Right cardiac atrium (tissue), 5 donors: ENCODE results near the gene SLC37A2. TPM values are rescaled to one million over a fixed set of nuclear protein-coding genes. Genes with fewer than 3 reads are reported as not detected.
"Not testable (repeated sequence)": the region's sequence is repeated elsewhere in the genome, so short reads cannot be mapped to it uniquely, and the experiment has no call there.

ENCODE experiments used
- ATAC-seq, 2 donors: fragments of 200-7000 bp; cut with Tn5 transposase; one replicate each; pipeline versions ENCODE4 v1.8.0 to v1.9.1; 2020; ENCODE audit warnings: moderate library complexity in 2 of 2, mild to moderate bottlenecking in 1 of 2
- DNase-seq, 3 donors: peaks; one replicate each; pipeline ENCODE4 v3.0.0-alpha.2; 2020
- H3K27ac ChIP-seq: one replicate; pipeline ENCODE4 v1.5.1; 2013; ENCODE audit warnings: mild to moderate bottlenecking, low read length, control low read depth, moderate library complexity
- H3K27me3 ChIP-seq: one replicate; pipeline ENCODE4 v1.6.1; 2013; ENCODE audit not compliant: control insufficient read depth, insufficient read depth
- H3K4me1 ChIP-seq: one replicate; pipeline ENCODE4 v1.6.1; 2013; ENCODE audit warnings: low read length; ENCODE audit not compliant: control insufficient read depth, insufficient read depth
- H3K4me3 ChIP-seq: one replicate; pipeline ENCODE4 v1.5.1; 2013; ENCODE audit warnings: low read length, control low read depth
- H3K9me3 ChIP-seq: one replicate; pipeline ENCODE4 v1.6.1; 2013; ENCODE audit warnings: low read length; ENCODE audit not compliant: control insufficient read depth
- WGBS: extraction: QIAGEN DNeasy Blood & Tissue Kit; methylation state at CpG from one replicate; pipeline ENCODE4 v1.1.7; 2013; 5-methylcytosine and 5-hydroxymethylcytosine counted together
- intact Hi-C, 4 donors: fragments of 100-400 bp; cut with DNase I; formaldehyde crosslinking; loops; one replicate each; pipeline versions ENCODE4 v1.11.0 to v1.14.0; 2022 to 2023
- polyA plus RNA-seq: library from polyadenylated mRNA; stranded (reverse); fragments of 200-250 nt; gene quantifications from one replicate; pipeline ENCODE4 v1.2.3, GENCODE V29; 2013
- total RNA-seq, 4 donors: library from RNA; stranded (reverse); fragmentation: NEBNext Ultra II Directional; extraction: Animal tissue kit (Norgen Biotek cat#: 25700); gene quantifications; one replicate each; pipeline ENCODE4 v1.2.1, GENCODE V29; 2021
- donor health status: healthy with polysubstance abuse.
- donor health status: DM: no; HTN: yes; CAD: no.
- donor health status: DM: no; HTN: no; CAD: no.
- donor health status: DM: no; HTN: yes; CAD: no; lungs with severe emphysema.
- donor health status: DM: yes; HTN: yes; CAD: no.

Gene SLC37A2
- total and polyA plus RNA-seq, 5 donors: 0.97 to 4.6 (median 4.1) TPM

GRCh38 chr11:125056111-125056510 lies 7.0 kb upstream of the SLC37A2 start:
- ATAC-seq, H3K9me3 ChIP-seq, H3K4me3 ChIP-seq, H3K4me1 ChIP-seq, H3K27ac ChIP-seq, DNase-seq, intact Hi-C loops, H3K27me3 ChIP-seq: not testable (repeated sequence)
- 100% methylated on average over 2 of the region's 2 CpGs for WGBS

DNA sequence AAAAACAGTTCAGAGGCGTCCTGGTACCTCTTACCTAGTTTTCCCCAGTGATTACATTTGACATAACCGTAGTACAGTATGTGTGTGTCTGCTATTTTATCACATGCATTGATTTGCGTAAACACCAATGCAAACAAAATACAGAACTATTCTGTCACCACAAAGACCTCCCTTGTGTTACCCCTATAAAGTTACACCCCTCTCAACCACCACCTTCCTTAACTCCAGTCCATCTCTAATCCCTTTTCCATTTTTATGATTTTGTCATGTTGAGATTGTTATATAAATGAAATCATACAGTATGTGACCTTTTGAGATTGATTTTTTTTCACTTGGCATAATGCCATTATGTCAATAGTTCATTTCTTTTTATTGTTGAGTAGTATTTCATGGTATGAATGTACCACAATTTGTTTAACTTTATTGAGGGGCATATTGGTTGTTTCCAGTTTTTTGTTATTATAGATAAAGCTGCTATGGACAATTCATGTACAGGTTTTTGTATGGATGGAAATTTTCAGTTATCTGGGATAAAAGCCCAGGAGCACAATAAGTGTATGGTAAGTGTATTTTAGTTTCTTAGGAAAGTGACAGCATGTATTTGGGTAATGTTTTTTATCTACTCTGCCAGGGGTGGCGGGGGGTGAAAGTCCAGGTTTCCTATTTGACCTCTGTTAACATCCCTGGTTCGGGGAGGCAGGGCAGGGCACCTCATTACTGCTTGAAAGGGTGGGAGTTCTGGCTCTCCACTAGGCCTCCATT lies 6.0 kb upstream of the SLC37A2 start:
- H3K9me3 ChIP-seq: no peaks in the 10 kb centered on the region

DNA sequence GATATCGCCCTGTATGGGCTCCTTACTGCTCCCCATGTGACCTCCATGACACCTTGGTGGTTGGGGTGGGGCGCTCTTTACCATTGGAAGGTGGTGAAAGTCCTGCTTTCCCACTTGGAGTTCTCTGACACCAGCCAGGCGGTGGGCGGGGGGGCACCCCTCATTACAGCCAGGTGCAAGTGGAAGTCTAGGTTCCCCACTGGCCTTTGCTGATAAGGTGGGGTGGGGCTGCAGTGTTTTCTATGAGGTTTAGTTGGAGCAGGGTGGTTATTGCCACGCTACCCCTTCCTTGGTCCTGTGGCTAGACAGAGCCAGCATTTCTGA lies 5.5 kb upstream of the SLC37A2 start:
- intact Hi-C loops: no loop called here

More for the DNA sequence above, 6.0 kb upstream of the SLC37A2 start:
- Histone ChIP-seq H3K4me3 (no peak overlapping the region), H3K27me3 (no peaks in the 10 kb centered on the region), H3K4me1 (no peaks in the 10 kb centered on the region), H3K27ac (no peak overlapping the region)
- DNase-seq (peak in 1 of 3 donors; percentile 12), ATAC-seq (no peak)
- 83% methylated on average over 5 of the region's 5 CpGs for WGBS
- intact Hi-C loops: no loop called here

DNA sequence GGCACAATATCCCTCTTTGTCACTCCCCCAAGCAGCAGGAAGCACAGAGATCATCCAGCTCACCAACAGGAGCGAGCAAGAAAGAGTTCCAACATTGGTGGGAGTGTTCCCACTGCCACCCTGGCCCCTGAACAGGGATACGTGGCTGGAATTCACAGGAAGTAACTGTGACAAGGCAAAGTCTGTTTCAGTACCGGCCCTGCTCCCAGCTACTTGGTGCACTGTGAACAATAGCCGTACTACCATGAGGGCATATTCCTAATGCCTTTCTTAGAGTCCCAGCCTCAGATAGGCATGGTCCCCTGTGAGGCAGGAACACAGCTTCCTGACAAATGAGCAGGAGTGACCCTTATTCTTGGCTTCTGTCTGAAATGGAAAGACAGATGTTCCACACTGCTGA lies 1.8 kb upstream of the SLC37A2 start:
- WGBS: 63% methylated on average over 4 of the region's 4 CpGs
- intact Hi-C loops: no loop called here

More for the DNA sequence above, 5.5 kb upstream of the SLC37A2 start:
- 95% methylated on average over 5 of the region's 5 CpGs for WGBS
- Histone ChIP-seq H3K4me1 (no peaks in the 10 kb centered on the region), H3K27me3 (no peaks in the 10 kb centered on the region), H3K9me3 (no peaks in the 10 kb centered on the region), H3K4me3 (no peak overlapping the region), H3K27ac (no peak overlapping the region)
- no peak for ATAC-seq
- DNase-seq: no peak

GRCh38 chr11:125062218-125062930 lies 731 bp upstream of the SLC37A2 start:
- peak; percentile 32 to 44 for ATAC-seq
- WGBS: 43% methylated on average over 19 of the region's 19 CpGs
- no peak for DNase-seq
- Histone ChIP-seq H3K27me3 (no peaks in the 10 kb centered on the region), H3K4me1 (no peaks in the 10 kb centered on the region), H3K27ac (no peak overlapping the region), H3K4me3 (peak overlapping the region; percentile 60), H3K9me3 (no peaks in the 10 kb centered on the region)
- intact Hi-C loops: no loop called here

More for the DNA sequence above, 1.8 kb upstream of the SLC37A2 start:
- H3K4me3 ChIP-seq: no peak overlapping the region
- DNase-seq (peak in 1 of 3 donors; percentile 22), ATAC-seq (no peak)
- H3K27me3 ChIP-seq: no peaks in the 10 kb centered on the region
- no peaks in the 10 kb centered on the region for H3K4me1 ChIP-seq
- no peaks in the 10 kb centered on the region for H3K9me3 ChIP-seq
- H3K27ac ChIP-seq: no peak overlapping the region

GRCh38 chr11:125063429-125064043 lies 431 bp downstream of the SLC37A2 start:
- Histone ChIP-seq H3K9me3 (no peaks in the 10 kb centered on the region), H3K4me3 (peak overlapping the region; percentile 60), H3K27ac (no peak overlapping the region), H3K4me1 (no peaks in the 10 kb centered on the region), H3K27me3 (no peaks in the 10 kb centered on the region)
- ATAC-seq (peak; percentile 22 to 30), DNase-seq (peak in 2 of 3 donors; percentile 30 to 49)
- WGBS: 6% methylated on average over 38 of the region's 38 CpGs
- intact Hi-C loops: no loop called here

DNA sequence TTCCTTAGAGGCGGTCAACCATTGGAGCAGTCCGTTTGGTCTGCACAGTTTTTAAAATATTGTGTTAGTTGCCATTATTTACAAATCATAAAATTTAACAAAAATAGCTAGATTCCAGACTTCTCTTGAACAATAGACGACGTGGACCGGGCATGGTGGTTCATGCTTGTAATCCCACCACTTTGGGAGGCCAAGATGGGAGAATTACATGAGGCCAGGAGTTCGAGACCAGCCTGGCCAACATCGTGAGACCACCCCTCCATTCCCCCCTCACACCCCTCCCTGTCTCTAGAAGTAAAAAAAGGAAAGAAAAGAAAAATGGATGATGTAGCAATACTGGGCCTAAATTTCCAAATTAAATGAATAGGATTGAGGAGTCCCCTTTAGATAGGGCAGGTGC lies 965 bp downstream of the SLC37A2 start:
- no peaks in the 10 kb centered on the region for H3K9me3 ChIP-seq
- intact Hi-C loops: no loop called here
- no peaks in the 10 kb centered on the region for H3K4me1 ChIP-seq
- ATAC-seq: no peak
- H3K27me3 ChIP-seq: no peaks in the 10 kb centered on the region
- peak overlapping the region; percentile 60 for H3K4me3 ChIP-seq
- WGBS: 78% methylated on average over 7 of the region's 7 CpGs
- no peak overlapping the region for H3K27ac ChIP-seq
- DNase-seq: no peak

DNA sequence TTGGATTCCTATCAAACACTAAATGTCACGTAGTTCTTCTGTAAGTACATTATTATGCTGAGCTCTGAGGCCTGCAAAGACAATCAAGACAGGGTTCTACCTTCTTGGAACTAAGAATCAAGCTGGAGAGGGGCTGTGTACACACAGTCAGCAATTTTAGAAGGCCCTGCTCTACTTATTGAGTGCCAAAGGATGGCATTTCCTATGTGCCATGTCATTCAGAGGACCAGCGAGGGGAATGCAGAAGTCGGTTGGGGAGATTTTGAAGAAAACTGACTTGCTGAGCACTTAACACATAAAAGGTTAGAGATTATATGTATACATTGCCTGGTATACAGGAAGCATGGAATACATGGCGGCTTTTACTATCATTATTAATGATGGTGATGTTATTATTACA lies 5.3 kb downstream of the SLC37A2 start:
- intact Hi-C loops: no loop called here
- DNase-seq (no peak), ATAC-seq (no peak)
- Histone ChIP-seq H3K27me3 (no peaks in the 10 kb centered on the region), H3K4me3 (no peak overlapping the region), H3K4me1 (no peaks in the 10 kb centered on the region), H3K27ac (no peak overlapping the region), H3K9me3 (no peaks in the 10 kb centered on the region)
- WGBS: 91% methylated on average over 4 of the region's 4 CpGs

DNA sequence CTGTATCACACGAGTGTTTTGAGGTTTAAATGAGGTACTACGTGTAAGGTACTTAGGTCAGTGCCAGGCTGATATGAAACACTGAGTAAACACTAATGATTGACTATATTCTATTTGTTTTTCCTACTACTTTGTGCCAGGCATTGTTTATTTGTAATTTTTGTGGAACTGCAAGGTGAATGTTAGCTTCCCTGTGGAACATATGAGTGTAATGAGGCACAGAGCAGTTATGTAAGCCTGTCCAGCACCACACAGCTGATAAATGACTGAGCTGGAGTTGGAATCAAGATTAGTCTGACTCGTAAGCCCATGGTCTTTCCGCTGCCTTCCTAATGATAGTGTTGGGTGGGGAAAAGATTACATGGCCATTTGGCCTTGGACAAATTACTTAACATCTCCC lies 5.9 kb downstream of the SLC37A2 start:
- Histone ChIP-seq H3K4me1 (no peaks in the 10 kb centered on the region), H3K4me3 (no peak overlapping the region), H3K27me3 (no peaks in the 10 kb centered on the region), H3K9me3 (no peaks in the 10 kb centered on the region), H3K27ac (no peak overlapping the region)
- 80% methylated on average over 4 of the region's 4 CpGs for WGBS
- DNase-seq (no peak), ATAC-seq (peak in 1 of 2 donors; percentile 78)
- intact Hi-C loops: no loop called here

DNA sequence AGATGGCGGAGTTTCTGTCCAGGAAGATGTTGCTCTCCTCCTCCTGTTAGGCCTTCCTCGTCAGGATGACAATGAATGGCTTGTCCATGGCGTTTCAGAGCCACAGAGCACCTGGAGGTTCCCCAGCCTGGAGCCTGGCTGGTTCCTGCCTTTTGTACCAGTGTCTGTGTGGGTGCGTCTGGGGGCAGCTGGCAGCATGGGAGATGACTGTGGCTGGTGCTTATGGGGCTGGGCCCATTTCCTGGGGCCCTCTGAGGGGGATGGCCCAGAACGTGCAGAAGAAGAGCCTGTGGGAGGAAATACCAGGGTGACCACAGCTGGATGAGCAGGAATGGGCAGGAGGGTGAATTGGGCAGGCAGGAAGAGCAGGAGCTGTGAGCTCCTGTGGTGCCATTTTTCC lies 6.7 kb downstream of the SLC37A2 start:
- ATAC-seq: no peak
- Histone ChIP-seq H3K27ac (no peak overlapping the region), H3K27me3 (no peaks in the 10 kb centered on the region), H3K4me1 (no peaks in the 10 kb centered on the region), H3K9me3 (no peaks in the 10 kb centered on the region), H3K4me3 (no peak overlapping the region)
- peak in 1 of 3 donors; percentile 13 for DNase-seq
- intact Hi-C loops: no loop called here
- 68% methylated on average over 5 of the region's 5 CpGs for WGBS

GRCh38 chr11:125070699-125071254 lies 7.7 kb downstream of the SLC37A2 start:
- ATAC-seq (peak; percentile 87 to 96), DNase-seq (peak; percentile 76 to 88 (median 85))
- Histone ChIP-seq H3K27ac (no peak overlapping the region), H3K9me3 (no peaks in the 10 kb centered on the region), H3K27me3 (no peaks in the 10 kb centered on the region), H3K4me3 (no peak overlapping the region), H3K4me1 (no peaks in the 10 kb centered on the region)
- intact Hi-C loops: no loop called here
- WGBS: 52% methylated on average over 7 of the region's 7 CpGs
